HG03135 (cell line): Measurements from ENCODE around the gene TMPRSS11A.

Experiments used
- ATAC-seq: cut with Tn5 transposase; IDR thresholded peaks from one replicate; pipeline ENCODE4 v1.9.1; 2021; ENCODE audit warnings: mild to moderate bottlenecking, moderate library complexity; ENCODE audit not compliant: unreplicated experiment

TMPRSS11A gene

DNA sequence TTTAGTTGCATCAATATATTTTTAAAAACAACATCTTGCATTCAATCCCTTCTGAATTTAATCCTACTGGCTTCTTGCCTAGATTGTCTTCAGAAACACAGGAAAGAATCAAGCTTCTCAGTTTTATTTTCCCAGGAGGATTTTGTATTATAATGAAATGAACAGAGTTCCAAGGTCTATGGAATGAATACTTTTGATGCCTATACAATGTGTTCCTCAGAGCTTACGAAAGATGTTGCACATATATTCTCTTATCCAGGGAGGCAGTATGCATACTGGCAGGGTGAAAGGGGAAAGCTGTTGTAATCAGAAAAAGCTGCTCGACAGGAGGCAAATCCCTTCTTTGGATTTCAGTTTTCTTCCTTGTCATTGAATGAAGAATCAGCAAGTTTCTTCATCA, 88.3 kb downstream of the TMPRSS11A start:
- no peak for ATAC-seq

DNA sequence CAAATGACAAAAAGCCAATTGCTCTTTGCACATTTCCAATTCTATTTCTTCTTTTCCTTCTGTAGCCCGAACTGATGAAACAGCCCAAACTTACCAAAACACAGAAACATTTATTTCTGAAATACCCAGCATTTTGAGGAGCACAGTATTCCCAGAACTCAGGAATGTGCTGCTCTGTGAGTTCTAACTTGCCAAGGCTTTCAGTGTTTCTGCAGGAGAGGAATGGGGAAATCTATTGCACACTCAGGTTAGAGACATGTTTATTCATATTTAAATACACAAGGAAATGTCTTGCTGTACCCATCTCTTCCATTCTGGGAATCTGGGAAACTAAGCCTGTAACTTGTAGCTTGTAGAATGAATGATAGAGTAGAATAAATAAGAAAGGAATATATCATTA, 90.2 kb downstream of the TMPRSS11A start:
- ATAC-seq = no peak

DNA sequence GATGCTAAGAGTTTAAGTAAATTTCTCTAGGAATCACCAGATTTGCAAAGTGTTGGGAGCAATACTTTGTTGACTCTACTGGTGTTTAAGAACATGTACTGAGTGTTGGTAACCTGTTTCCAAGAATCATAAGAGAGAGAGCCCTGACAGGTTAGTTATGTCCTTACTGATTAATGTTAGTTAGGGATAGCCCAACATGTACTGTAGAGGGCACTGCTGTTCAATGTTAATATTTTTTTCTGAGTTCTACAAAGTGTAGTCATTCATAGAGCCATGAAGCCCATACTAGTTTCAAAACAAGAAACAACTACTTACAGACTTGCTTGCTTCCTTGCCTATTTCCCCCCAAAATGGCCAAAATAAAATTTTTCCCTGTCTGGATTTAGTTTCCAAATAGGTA, 91.4 kb downstream of the TMPRSS11A start:
- no peak for ATAC-seq

DNA sequence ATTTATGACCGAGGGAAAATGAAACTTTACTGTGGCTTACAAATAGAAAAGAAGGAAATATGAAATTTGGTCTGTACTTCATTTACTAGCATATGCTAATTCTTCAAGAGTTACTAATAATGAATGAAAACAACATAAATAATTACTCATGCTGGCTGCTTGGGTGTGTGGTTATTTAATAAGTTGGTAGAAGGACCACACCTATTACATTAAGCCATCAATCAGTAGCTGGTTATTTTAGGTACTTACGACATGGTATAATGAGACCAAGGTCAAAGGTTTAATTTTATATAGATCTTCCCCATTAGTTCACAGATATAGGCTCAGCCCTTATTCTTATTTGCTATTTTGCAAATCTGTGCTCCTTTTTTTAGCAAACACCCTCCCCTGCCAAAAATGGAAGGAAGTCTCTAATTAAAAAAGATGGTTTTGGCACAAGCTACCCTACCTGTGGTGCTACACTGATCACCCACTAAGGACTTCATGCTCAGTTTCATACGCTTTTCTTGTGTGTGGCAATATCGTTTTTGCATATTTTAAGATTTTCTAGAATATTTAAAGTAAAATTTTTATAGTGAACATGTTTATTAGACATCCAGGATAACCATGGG, 93.6 kb downstream of the TMPRSS11A start:
- ATAC-seq = no peak

DNA sequence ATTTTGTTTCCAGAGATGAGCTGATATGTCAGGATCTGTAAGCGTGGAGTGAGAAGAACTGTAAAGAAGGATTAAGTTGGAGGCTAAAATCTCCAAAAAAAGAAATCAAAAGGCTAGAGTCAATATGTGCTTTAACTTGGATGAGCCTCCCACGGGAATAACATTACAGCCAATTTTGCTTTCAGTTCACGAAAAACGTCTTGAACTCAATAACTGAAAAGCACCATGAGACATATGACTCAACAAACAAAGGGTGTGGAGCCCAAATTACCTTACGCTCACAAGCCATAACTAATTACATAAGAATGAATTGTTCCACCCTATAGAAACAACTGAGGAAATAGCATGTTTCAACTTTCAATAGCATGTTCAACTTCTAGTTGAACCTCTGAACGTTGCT, 101.8 kb downstream of the TMPRSS11A start:
- ATAC-seq = no peak
